GM19035 (cell line): ENCODE data around the gene SEZ6L.

ENCODE experiments used
- ATAC-seq: cut with Tn5 transposase; IDR thresholded peaks from one replicate; pipeline ENCODE4 v1.9.1; 2021; ENCODE audit not compliant: unreplicated experiment

The SEZ6L gene

DNA sequence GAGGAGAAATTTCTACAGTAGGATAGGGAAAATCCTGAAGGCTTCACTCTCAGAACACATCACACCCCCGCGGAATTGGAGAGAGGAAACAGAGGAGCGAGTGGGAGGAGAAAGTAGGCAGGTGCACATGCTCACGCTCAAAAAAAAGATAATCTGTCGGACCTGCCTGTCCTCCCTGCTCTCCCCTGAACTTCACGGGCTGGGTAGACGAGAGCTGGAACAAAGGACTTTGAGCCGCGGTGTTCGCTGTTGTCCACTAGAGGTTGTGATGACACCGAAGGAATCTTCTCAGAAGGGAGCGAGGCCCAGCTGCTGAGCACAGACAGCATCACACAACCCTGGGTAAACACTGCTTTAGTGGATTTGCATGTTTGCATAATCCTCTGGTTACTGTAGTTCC lies 5.0 kb downstream of the SEZ6L start:
- no peak for ATAC-seq

DNA sequence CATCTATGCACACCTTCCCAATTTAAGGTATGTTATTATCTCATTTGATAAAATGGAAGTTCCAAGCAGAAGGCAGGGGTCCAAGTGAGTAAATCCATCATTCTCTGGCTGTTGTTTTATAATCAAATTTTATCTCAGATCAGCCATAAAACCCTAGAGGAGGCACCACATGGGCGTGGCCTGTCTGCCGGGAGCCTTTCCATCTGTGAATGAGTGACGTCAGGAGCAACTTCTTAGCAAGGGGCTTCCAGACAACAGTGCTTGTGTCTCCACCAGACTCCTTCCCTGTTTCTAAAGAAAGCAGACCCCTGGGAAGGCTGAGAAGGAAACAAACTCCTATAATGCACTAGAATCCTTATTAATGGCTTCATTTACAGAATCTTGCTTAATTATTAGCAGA lies 13.5 kb downstream of the SEZ6L start:
- ATAC-seq: no peak

DNA sequence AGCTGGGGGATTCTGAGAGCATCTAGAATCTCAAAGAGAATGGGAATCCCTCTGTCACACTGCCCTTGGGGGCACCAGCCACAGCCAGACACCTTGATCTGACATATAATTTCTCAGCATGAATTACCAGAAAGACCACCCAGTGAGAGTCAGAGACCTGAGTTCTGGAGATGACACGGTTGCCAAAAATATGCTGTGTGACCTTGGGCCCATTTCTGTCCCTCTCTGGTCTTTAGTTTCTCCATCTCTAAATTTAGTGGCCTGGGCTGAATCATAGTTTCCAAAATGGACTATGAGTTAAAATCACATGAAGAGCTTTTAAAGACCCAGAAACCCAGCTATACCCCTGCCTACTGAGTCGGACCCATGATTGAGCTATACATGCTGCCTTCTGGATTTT lies 15.9 kb downstream of the SEZ6L start:
- ATAC-seq: no peak

DNA sequence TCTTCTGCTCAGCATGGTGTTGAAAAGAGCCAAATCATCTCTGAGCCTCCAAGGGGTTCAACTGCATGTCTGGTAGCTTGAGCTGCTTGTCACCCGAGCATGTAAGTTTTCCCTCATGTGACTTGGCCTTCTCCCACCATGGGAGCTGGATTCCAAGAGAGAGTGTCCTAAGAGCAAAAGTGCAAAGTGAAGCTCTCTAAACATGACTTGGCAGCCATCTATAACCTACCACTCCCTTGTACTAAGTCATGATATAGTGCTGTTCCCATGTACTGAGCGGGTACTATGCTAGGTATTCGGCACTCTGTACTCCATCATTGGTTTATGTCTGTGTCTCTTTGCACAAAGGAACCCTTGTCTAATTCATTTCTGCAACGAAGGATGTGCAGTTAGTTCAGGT lies 19.1 kb downstream of the SEZ6L start:
- no peak for ATAC-seq

DNA sequence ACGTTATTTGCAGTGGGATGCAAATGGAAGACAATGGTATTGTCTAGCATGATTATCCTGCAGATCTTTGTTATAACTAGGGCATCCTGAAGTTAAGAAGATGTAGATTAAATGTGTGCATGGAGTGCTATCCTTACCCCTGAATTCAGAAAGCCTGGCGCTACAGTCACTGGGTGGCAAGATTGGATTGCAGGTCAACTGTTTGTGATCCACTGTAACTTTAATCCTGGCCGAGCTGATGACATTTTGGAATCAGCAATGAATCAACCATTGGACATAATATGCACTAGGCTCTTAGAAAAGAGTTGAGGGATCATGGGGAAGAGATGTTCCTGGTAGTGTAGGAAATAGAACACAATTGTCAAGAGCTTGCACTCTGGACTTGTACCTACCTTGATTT lies 25.1 kb downstream of the SEZ6L start:
- ATAC-seq: no peak

DNA sequence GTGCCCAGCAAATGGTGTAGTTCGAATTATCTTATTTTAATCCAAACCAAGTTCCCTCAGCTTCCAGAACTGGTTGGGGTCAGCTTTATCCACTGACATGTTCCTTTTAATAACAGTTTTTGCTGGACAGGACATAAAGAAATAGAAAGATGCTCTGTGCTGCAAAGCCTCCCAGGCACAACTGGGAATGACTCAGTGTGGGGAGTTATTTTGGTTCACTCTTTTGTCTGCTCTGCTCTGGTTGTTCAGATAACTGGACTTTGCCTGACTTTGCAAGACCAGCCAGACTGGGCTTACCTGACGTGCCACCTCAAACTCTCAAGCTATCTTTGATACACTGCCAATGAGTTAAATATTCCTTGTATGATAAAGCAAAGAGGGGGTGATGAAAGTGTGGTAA lies 25.6 kb downstream of the SEZ6L start:
- ATAC-seq: no peak

DNA sequence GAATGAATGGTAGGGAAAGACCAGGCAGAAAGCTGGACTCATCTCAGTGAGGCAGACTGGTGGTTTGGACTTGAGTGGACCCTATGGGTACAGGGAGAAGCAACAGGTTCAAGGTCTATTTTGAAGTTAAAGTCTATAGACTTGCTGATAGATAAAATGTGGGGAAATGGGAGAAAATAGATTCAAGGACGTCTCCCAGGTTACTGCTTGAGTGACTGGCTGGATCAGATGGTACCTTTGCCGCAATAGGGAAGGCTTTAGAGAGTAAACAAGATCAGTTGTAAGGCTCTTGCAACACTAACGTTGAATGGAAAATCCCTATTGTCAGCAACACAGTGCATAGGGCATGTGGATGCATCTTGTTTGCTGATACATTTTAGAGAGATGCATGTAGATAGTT lies 27.4 kb downstream of the SEZ6L start:
- ATAC-seq: no peak

DNA sequence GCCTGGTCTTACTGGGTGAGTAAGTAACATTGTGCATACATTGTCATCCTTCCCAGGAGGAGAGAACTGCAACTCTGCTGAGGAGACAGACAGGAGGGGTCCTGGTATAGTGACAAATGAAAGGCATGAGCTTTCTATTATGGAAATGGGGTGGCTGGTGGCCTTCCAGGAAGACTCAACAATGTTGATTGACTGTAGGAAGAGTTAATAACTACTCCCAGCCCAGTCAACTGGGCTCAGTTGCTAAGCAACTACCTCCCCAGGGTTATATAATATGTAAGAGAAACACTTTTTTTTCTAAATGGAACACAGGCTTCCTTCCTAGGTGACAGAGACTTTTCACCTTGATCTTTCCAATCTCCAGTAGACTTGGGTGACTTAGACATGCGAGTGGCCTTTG lies 28.2 kb downstream of the SEZ6L start:
- ATAC-seq: no peak

DNA sequence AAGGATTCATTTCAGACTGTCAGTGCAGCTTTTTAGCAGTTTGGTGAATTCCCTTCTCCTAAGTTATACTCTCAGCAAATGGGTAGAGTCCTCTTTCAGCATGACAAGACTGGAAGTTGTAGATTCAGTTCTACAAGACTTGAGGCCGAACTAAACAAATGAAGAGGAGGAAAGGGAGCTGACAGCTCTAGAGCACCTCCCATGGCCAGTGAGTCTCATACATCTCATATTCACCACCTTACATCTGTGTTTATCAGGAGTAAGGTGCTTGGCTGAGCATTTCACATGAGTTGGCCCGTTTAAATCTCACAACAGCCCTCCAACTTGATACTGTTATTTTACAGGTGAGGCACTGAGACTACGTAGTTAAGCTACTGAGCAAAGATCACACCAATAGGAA lies 30.4 kb downstream of the SEZ6L start:
- ATAC-seq: no peak

DNA sequence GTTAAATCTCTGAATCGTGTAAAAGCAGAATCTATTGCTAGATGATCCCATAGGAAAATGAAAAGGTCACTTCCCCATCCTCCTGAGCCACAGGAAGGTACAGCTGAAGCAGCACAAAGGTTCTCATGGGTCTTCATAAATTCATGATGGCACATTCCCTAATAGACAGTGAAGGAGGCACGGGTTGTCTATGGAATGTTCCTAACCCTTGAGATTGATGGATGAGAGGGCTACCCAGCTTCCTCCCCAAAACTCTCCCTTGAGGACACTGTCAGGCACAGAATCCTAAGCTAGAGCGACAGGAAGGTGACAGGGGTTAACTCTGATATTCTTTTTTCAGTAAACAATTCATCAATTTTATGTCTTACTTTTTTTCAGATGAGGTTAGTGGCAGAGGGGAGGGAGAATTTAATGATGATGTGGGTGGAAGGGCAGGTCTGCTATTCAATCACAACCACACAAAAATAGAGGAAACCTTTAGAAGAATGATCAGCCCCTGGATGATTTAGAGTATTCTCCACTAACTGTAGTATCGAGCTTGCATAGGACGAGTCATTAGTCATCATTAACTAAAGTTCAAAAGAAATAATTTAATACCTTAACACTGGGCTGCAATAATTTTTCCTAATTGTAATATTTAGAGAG lies 33.1 kb downstream of the SEZ6L start:
- ATAC-seq: no peak

DNA sequence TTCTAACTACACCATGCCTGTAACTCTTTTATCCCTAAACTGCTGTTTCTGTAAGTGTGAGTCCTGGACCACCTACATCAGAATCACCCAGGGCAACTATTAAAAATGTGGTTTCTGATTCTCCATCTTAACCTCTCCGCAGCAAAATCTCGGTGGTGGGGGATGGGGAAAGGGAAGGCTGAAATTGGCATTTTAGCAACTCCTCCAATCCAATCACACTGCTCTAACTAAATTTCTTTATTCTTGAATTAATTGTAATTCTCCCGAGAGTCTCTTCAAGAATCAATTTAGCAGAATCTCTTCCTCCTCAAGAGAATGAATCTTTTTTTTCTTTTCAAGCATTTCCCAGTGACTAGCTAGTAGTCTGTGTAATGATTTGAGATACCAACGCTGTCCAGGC lies 36.2 kb downstream of the SEZ6L start:
- no peak for ATAC-seq

DNA sequence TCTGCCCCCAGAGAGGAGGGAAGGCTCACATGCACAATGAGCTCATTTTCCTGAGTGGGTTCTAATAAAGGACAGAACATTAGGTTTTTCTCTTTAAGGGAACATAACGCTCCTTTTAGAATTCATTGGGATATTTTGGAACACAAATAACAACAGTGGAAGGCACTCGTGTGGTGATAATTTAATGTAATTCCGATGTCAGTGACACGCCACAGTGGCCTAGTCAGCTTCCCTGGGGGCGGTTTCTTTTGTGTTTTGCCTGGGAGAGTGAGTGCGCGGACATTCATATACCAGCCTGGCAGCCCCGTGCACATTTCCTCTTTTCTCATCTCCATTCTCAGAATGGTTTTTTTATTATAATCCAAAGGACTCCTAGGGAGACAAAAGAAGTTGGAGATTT lies 41.1 kb downstream of the SEZ6L start:
- no peak for ATAC-seq

DNA sequence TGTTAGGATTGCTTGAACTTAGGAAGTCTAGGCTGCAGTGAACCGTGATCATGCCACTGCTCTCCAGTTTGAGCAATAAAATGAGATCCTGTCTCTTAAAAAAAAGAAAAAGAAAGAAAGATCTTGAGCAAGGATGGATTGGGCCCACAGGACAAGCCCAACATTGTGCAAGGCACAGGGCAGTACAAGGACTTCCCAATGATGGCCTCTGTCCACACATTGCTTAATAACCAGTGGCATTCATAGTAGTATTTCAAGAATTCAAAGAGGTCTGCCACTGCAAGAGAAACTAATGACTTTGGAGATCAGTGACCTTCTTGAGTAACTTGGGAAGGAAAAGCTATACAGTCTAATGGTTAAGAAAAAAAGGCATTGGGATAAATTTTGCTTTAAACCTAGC lies 44.6 kb downstream of the SEZ6L start:
- ATAC-seq: no peak

DNA sequence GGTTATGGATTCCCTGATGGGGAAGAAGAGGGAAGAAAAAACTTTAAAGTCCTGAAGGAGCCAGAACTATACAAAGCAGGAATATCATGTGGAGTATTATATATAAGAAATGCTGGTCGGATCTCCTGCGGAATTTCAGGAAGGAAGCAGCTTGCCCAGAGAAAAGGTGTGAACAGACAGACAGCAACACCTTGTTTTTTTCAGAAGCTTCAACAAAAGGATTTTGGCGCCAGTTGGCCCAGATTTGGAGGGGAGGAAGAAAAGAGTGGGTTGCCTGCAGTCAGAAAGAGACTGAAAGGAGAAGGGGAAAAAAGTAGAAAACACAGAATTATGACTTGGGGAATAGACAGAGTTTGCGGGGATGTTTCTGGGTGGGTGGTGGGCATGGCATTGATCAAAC lies 45.2 kb downstream of the SEZ6L start:
- no peak for ATAC-seq

DNA sequence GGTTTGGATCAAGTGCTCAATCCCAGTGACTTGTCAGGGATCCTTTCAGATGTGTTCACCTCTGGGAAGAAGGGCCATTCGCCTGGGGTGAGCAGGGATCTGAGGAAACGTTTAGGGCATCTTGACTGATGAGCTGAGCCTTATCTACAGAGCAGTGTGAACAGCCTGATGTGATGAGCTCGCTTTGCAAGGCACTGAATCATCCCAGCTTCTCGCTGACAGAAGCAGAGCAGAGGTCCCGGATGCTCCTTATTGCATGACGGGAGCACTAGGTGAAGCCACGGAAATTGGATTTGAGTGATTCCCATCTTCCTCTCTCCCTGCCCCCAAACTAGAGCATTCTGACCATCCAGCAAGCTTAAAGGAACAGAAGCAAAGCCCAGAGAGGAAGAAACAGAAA lies 46.5 kb downstream of the SEZ6L start:
- ATAC-seq: no peak

DNA sequence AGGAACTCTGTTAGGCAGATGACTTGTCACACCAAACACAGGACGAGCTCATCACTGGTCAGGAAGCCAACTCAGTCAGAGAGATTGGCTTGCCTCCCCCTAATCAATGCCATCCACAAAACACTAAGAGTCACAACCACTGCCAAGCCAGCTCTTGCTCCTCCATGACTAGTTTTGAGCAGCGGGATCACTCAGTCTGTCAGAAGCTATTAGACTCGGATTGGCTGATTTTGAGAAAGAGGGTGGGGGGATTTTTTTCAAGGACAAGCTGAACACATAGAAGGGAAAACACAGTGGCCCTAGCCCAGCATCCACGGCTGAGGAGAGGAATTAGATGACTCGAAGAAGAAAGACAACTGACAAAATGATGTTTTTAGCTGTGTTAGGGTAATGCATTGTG lies 55.9 kb downstream of the SEZ6L start:
- no peak for ATAC-seq

DNA sequence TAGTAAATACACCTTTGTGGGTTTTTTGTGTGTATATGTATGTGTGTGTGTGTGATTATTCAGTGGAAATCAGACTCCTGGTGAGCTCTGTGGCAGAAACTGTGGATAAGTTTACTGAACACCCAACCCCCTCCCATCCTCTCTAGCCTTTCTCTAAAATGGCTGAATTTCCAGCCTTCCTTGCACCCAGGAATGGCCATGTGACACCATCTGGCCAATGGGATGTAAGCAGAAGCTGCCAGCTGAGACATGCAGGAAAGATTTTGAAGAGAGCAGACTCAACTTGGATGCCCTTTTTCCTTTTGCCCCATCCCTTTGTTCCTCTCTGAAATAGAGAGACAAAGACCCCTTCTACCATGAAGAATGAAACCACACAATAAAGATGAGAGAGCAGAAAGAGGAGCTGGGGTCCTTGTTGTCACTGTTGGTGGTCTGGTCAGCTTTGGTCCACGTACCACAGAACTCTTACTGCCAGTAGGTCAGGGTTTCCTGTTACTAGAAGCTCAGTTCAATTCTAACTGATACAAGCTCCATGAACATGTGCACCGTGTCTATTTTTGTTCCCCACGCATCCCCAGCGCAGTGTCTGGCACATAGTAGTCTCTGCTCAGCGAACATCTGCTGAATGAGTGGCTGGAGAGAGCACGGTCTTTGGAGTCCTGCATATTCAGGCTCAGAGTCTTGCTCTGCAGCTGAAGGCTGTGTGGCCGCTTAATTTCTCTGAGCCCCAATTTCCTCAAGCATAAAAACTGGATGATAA lies 57.5 kb downstream of the SEZ6L start:
- ATAC-seq: no peak

DNA sequence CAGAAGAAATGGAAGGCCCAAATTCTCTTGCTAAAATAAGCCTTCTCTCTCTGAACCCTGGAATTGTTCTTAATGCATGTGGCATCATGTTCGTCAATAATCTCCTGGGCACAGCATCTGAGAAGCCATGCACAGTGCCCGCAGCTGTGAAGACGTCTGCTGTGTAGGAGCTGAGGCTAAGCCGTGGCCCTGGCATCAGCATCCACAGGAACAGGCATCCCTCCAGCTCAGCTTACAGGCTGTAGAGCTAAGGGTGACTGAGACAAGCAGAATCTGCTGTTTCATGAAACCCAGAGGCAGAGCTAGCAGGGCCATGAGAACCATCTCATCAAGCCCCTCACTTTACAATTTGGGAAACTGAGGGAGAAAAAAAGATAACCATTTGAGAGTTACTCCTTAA lies 60.6 kb downstream of the SEZ6L start:
- no peak for ATAC-seq

DNA sequence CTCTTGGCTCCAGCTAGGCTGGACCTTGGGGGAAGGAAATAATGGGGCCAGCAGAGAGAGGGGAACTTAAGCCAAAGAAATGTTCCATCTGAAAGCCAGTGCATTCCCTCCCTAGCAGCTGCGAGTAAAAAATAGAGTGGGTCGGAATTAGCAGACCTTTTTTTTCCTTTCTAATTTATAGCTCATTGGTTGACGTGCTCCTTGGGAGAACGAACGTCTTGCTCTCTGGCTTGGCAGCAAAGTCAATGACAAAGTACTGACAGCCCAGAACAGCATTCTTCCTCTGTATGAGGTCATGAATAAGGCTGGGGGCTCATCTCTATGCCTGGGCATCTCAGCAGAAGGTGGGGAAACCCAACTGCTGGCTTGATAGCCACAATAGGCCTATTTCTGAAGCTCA lies 65.0 kb downstream of the SEZ6L start:
- ATAC-seq: no peak

DNA sequence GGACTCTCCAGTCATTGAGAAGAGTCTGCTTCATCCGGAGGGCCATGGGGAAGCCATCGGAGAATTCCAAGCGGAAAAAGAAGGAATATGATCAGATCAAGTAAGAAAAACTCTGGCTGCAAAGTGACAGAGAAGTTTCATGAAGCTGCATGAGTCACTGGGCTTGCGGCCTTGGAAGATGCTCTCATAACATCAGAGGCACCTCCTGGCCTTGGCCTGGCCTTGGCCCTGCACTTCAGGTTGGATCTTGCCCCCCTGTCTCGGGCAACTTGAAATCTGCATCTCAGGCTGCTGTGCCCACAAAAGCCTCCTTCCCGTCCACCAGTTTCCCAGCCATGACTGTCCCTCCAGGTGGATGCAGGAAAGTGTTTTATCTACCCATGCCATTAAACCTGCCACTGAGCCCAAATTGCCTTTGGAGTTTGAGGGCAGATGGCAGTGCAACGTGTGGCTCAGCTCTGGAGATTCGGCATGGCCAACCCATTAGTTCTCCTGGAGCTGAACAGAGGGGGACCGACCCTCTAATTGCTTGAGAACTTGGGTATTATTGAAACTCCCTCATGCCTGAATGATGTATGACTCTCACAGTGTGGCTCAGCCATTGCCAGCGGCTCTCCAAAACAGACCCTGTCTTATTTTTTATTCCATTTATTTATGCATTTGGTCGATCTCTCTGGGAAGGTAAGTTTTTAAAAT lies 66.7 kb downstream of the SEZ6L start:
- ATAC-seq: no peak

DNA sequence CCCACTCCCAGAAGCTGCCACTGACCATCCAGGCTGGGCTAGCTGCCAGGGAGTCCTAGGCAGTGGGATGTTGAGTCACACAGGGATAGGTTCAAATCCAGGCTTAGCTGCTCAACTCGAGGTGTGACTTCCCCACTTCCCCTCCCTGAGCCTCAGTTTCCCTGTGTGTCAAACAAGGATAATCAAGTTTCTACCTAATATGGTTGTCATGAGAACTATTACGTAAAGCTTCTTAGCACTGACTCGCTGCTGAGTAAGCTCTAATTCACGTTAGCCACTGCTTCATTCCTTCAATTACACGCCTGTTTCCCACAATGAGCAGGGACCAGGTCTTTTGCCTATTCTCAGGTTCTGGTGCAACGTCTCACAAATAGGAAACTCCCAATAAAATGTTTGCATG lies 67.7 kb downstream of the SEZ6L start:
- ATAC-seq: no peak

DNA sequence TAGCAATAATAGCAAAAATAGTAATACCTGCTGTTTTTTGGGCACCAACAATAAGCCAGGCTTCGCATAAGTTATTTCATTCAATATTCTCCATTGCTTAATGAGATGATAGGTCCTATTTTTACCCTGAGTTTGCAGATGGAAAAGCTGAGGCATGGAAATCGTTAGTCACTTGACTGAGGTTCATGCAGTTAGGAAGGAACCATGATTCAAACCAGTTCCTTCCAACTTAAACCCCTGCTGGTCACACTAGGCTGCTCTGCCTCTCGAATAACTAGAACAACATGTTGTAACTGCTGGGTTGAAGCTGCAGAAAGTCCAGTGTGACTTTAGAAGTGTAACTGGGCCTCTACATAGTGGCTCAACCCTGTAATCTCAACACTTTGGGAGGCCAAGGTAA lies 69.3 kb downstream of the SEZ6L start:
- no peak for ATAC-seq
